ENCODE measurements around the gene SLC35F3.

GRCh38 chr1:234309243-234309597, 404.7 kb downstream of the SLC35F3 start:
- TF ChIP-seq REST (IDR thresholded peaks at IDR 0.05; ENCODE audit: low read depth) = no peak
- TF ChIP-seq CEBPB (IDR thresholded peaks at IDR 0.05) = no peak
- TF ChIP-seq TAF1 (IDR thresholded peaks at IDR 0.05; ENCODE audit: low read depth) = no peak
- TF ChIP-seq, protein P1, sequence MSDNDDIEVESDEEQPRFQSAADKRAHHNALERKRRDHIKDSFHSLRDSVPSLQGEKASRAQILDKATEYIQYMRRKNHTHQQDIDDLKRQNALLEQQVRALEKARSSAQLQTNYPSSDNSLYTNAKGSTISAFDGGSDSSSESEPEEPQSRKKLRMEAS (IDR thresholded peaks at IDR 0.05) = no peak
- TF ChIP-seq RAD21 (IDR thresholded peaks at IDR 0.05; ENCODE audit: low read depth) = no peak
- TF ChIP-seq EP300 (IDR thresholded peaks at IDR 0.05; ENCODE audit: borderline replicate concordance) = no peak
- no peak for TF ChIP-seq CREB1 (IDR thresholded peaks at IDR 0.05; ENCODE audit: low read depth)
- no peak for TF ChIP-seq FOXM1 (IDR thresholded peaks at IDR 0.05; ENCODE audit: borderline replicate concordance, low read depth)
- no peak for TF ChIP-seq YY1 (IDR thresholded peaks at IDR 0.05; ENCODE audit: low read depth)
- no peak for TF ChIP-seq ZBTB7A (IDR thresholded peaks at IDR 0.05; ENCODE audit: low read depth)
- TF ChIP-seq USF1 (IDR thresholded peaks at IDR 0.05) = no peak
- no peak for TF ChIP-seq NFIC (IDR thresholded peaks at IDR 0.05)
- no peak for TF ChIP-seq EGR1 (IDR thresholded peaks at IDR 0.05)

Measured in Ishikawa (cell line).